Endothelial cell of umbilical vein (primary cell): ENCODE data around the gene RTP1. TPM values are rescaled to one million over a fixed set of nuclear protein-coding genes. Genes with fewer than 3 reads are reported as not detected.

ENCODE experiments used
- BruUV-seq: library from RNA; stranded (reverse); fragments of 400-500 nt; replicated peaks from 2 replicates; lab custom pipeline; 2021; lab: Mats Ljungman, UMichigan
- CTCF ChIA-PET: fragments of 300-600, 350-600 bp; sonication (Branson Sonifier 250); formaldehyde crosslinking; loops from one replicate; lab custom pipeline; 2021; ENCODE audit warnings: antibody characterized with exemption, inconsistent platforms; lab: Charles Lee
- POLR2A ChIA-PET: fragments of 300-600, 350-600 bp; sonication (Branson Sonifier 250); formaldehyde crosslinking; loops from one replicate; lab custom pipeline; 2021; ENCODE audit warnings: antibody characterized with exemption, inconsistent platforms; lab: Charles Lee
- DNase-seq: peaks from one replicate; pipeline ENCODE4 v3.0.0-alpha.2; 2011; ENCODE audit warnings: low read depth, low spot score
- FAIRE-seq: peaks from 2 replicates; lab custom pipeline; 2011; peaks lifted over from hg19 to GRCh38; lab: Jason Lieb, UNC
- H2AFZ ChIP-seq: 2 replicates; pipeline ENCODE4 v1.6.0; 2012; ENCODE audit warnings: low read depth, low read length, control low read depth, inconsistent platforms
- H3K27ac ChIP-seq: 2 replicates; pipeline ENCODE4 v1.5.1; 2011; ENCODE audit warnings: low read depth, mild to moderate bottlenecking, control low read depth, low read length, moderate library complexity; ENCODE audit not compliant: insufficient read depth
- H3K27me3 ChIP-seq, 2 experiments: 2 replicates each; pipeline versions ENCODE4 v1.6.0 to v1.6.1; 2011; ENCODE audit warnings: low read length in 2 of 2, mixed read lengths in 1 of 2; ENCODE audit not compliant: control insufficient read depth in 2 of 2, insufficient read depth in 2 of 2
- H3K36me3 ChIP-seq, 2 experiments: 2 replicates in 1 of 2; 3 replicates in 1 of 2; pipeline ENCODE4 v1.5.1; 2011; ENCODE audit warnings: low read length in 2 of 2, mild to moderate bottlenecking in 1 of 2, moderate library complexity in 1 of 2; ENCODE audit not compliant: control insufficient read depth in 2 of 2, insufficient read depth in 2 of 2; ENCODE audit errors: extremely low read depth in 1 of 2
- H3K4me1 ChIP-seq: 3 replicates; pipeline ENCODE4 v1.5.1; 2011; ENCODE audit warnings: mild to moderate bottlenecking, low read length; ENCODE audit not compliant: control insufficient read depth, insufficient read depth; ENCODE audit errors: extremely low read depth
- H3K4me2 ChIP-seq: 2 replicates; pipeline ENCODE4 v1.6.1; 2011; ENCODE audit warnings: low read length, control low read depth, mixed read lengths; ENCODE audit not compliant: insufficient read depth
- H3K4me3 ChIP-seq, 3 experiments: fragments of 200-600 bp in 1 of 3; sonication (generic), shearing (Covaris generic) in 1 of 3; replicated peaks in 1 of 3; 2 replicates each; pipeline ENCODE4 v1.5.1; 2011 to 2016; ENCODE audit warnings: control low read depth in 3 of 3, low read length in 3 of 3, mild to moderate bottlenecking in 2 of 3, inconsistent platforms in 1 of 3, low read depth in 1 of 3, moderate library complexity in 1 of 3; ENCODE audit not compliant: insufficient read depth in 1 of 3
- H3K79me2 ChIP-seq: 2 replicates; pipeline ENCODE4 v1.6.0; 2012; ENCODE audit warnings: low read length, inconsistent platforms; ENCODE audit not compliant: control insufficient read depth, insufficient read depth
- H3K9ac ChIP-seq: replicated peaks from 2 replicates; pipeline ENCODE3; 2011; ENCODE audit warnings: low read length, control low read depth; ENCODE audit not compliant: insufficient read depth; ENCODE audit errors: extremely low read depth
- H3K9me1 ChIP-seq: replicated peaks from 3 replicates; pipeline ENCODE4 v1.6.0; 2011; ENCODE audit warnings: mild to moderate bottlenecking, low read length; ENCODE audit not compliant: control insufficient read depth, insufficient read depth; ENCODE audit errors: extremely low read depth
- H3K9me3 ChIP-seq: replicated peaks from 2 replicates; pipeline ENCODE4 v1.5.1; 2012; ENCODE audit warnings: low read length, inconsistent platforms; ENCODE audit not compliant: control insufficient read depth, insufficient read depth
- H4K20me1 ChIP-seq: replicated peaks from 2 replicates; pipeline ENCODE3; 2011; ENCODE audit warnings: mild to moderate bottlenecking, low read length; ENCODE audit not compliant: control insufficient read depth, insufficient read depth; ENCODE audit errors: extremely low read depth
- CTCF ChIP-seq, 2 donors: IDR thresholded peaks; 1 replicate in 1 of 2; 2 replicates in 1 of 2; pipeline ENCODE4 v1.5.1; 2011; ENCODE audit warnings: low read length in 2 of 2, mild to moderate bottlenecking in 2 of 2, moderate library complexity in 2 of 2, control low read depth in 1 of 2, inconsistent platforms in 1 of 2, low read depth in 1 of 2; ENCODE audit not compliant: insufficient read depth in 1 of 2; ENCODE audit errors: extremely low read depth in 1 of 2
- EZH2 ChIP-seq: IDR thresholded peaks from 2 replicates; pipeline ENCODE4 v1.6.1; 2012; ENCODE audit warnings: borderline replicate concordance, low read depth, mild to moderate bottlenecking, moderate library complexity, low read length, inconsistent platforms; ENCODE audit not compliant: severe bottlenecking
- FOS ChIP-seq: IDR thresholded peaks from 2 replicates; pipeline ENCODE4 v1.6.1; 2011; ENCODE audit warnings: mild to moderate bottlenecking, low read length, moderate library complexity, borderline replicate concordance; ENCODE audit not compliant: insufficient read depth
- GATA2 ChIP-seq: IDR thresholded peaks from 2 replicates; pipeline ENCODE4 v1.7.0; 2011; ENCODE audit warnings: low read depth, mild to moderate bottlenecking, moderate library complexity, mixed read lengths, low read length; ENCODE audit not compliant: insufficient read length, insufficient read depth
- JUN ChIP-seq: IDR thresholded peaks from 2 replicates; pipeline ENCODE4 v1.6.1; 2011; ENCODE audit warnings: borderline replicate concordance, low read depth; ENCODE audit not compliant: insufficient read length, insufficient read depth
- MAX ChIP-seq: IDR thresholded peaks from 2 replicates; pipeline ENCODE4 v1.6.1; 2011; ENCODE audit not compliant: insufficient read depth, insufficient read length
- MYC ChIP-seq: IDR thresholded peaks from one replicate; pipeline ENCODE4 v1.6.1; 2011; ENCODE audit warnings: mild to moderate bottlenecking, low read depth, low read length
- POLR2A ChIP-seq: IDR thresholded peaks from 2 replicates; pipeline ENCODE4 v1.6.1; 2012; ENCODE audit warnings: low read depth, mild to moderate bottlenecking, control low read depth, low read length
- POLR2AphosphoS5 ChIP-seq: IDR thresholded peaks from 2 replicates; pipeline ENCODE4 v1.6.1; 2012; ENCODE audit warnings: low read depth, mild to moderate bottlenecking, control low read depth, low read length, moderate library complexity; ENCODE audit not compliant: insufficient read depth
- dilution Hi-C: fragments of 300-500 bp; cut with MboI; formaldehyde crosslinking; loops from one replicate; pipeline ENCODE4 v1.15.0; 2019; ENCODE audit warnings: low sequenced_read_pairs; ENCODE audit not compliant: extremely low pct_ligation_motif_present
- intact Hi-C: fragments of 100-400 bp; cut with micrococcal nuclease; formaldehyde crosslinking; loops from one replicate; pipeline ENCODE4 v1.10.0; 2022
- polyA plus RNA-seq, 4 experiments: library from polyadenylated mRNA; depleted of rRNA in 3 of 4; stranded (reverse) in 3 of 4; unstranded in 1 of 4; fragments of >200 nt; gene quantifications; 2 replicates each; pipeline versions ENCODE4 v1.2.1 to v1.2.3, GENCODE V29; 2011 to 2012; ENCODE audit warnings: missing spikeins in 1 of 4
- total RNA-seq: library from RNA; stranded (reverse); gene quantifications from 2 replicates; pipeline ENCODE4 v1.2.3, GENCODE V29; 2021

The RTP1 gene
- total and polyA plus RNA-seq, 2 donors (not counting 3 experiments of a cell fraction or from before 2014, with no cell fraction given), result not detected

GRCh38 chr3:187186375-187186774, 10.9 kb upstream of the RTP1 start:
- H3K27me3 ChIP-seq, result peaks cover 0 to 3% of the 10 kb centered on the region in 2 experiments
- ChIA-PET CTCF (interaction anchor here (1.3 kb wide), 1 partner anchor 21 kb away, joined by 5 read pairs; no protein-coding TSS in a partner anchor), POLR2A (no interaction called here)
- no peak for FAIRE-seq
- H3K36me3 ChIP-seq, result no peaks in the 10 kb centered on the region
- no peaks in the 10 kb centered on the region for H3K79me2 ChIP-seq
- H3K9me1 ChIP-seq, result no peaks in the 10 kb centered on the region
- intact Hi-C loops (no loop called here), dilution Hi-C loops (no loop called here)
- no peak overlapping the region for H3K27ac ChIP-seq
- no peaks in the 10 kb centered on the region for H4K20me1 ChIP-seq
- no TSS peak for BruUV-seq
- no peaks in the 10 kb centered on the region for H3K4me1 ChIP-seq
- no peak overlapping the region for H2AFZ ChIP-seq
- H3K4me2 ChIP-seq, result no peak overlapping the region
- TF ChIP-seq MAX (no peak), POLR2A (no peak), POLR2AphosphoS5 (no peak), CTCF (IDR thresholded peaks at IDR 0.05; ENCODE audit: extremely low read depth in 1 of 2, insufficient read depth in 1 of 2, low read depth in 1 of 2, low read length in 2 of 2) (no peak), MYC (no peak), FOS (no peak), GATA2 (no peak), JUN (no peak), EZH2 (no peak)
- DNase-seq, result no peak
- no peak overlapping the region for H3K4me3 ChIP-seq
- no peak overlapping the region for H3K9ac ChIP-seq
- H3K9me3 ChIP-seq, result no peaks in the 10 kb centered on the region
